ENCODE data around the gene SKIDA1.

- TF ChIP-seq POLR2A (IDR thresholded peaks at IDR 0.05) (no peak), CTCF (IDR thresholded peaks at IDR 0.05) (no peak)
Observed at GRCh38 chr10:21528236-21529031, 3.0 kb upstream of the SKIDA1 start.
